Midbrain (tissue), 1 donor: Measurements from ENCODE around the gene UGT2B7.

ENCODE experiments used
- DNase-seq: peaks from one replicate; lab custom pipeline; 2025; lab: John Stamatoyannopoulos, UW

Gene UGT2B7

DNA sequence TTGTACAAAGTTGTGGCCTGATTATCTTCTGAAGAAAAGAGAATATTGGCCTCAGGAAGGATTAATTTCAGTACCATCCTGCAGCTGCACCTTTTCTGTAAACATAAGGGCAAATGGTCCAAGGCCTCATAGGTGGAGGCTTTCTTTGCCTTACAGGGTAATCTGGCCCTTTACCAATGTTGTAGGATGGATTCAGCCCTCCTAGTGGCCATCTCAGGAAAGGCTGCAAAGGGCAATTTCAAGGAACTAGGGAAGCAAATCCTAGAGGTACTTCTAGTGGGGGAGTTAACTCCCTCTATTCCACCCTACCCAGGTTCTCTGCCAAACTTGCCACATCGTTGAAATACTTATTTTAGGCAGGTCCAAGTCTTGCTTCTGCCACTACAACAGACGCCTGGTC lies 60.6 kb downstream of the UGT2B7 start:
- DNase-seq = no peak
